ENCODE results near the gene VPS33A. TPM values are rescaled to one million over a fixed set of nuclear protein-coding genes. Genes with fewer than 3 reads are reported as not detected.

Gene VPS33A
- total and polyA plus RNA-seq, 10 of the 15 experiments (the other 5 are each of a cell fraction or from before 2014, with no cell fraction given), result 7.7 to 33.6 (median 21.6) TPM

DNA sequence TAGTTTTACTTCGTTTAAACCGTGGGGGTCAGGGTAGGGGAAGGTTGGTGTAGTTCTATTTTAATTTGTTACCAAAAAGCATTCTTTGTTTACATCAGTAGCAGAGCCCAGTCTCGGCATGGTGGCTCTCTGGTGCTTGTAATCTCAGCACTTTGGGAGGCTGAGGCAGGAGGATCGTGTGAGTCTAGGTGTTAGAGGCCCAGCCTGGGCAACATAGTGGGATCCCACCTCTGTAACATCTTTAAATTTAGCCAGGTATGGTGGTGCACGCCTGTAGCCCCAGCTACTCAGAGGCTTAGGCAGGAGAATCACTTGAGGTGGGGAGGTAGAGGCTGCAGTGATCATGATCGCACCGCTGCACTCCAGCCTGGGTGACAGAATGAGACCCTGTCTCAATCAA, 81.2 kb downstream of the VPS33A start (continued):
- TF ChIP-seq NR2C2 (IDR thresholded peaks at IDR 0.05; ENCODE audit: borderline replicate concordance, control insufficient read depth, insufficient read length, low read depth) (no peak), NFYA (IDR thresholded peaks at IDR 0.05; ENCODE audit: borderline replicate concordance, low read depth, low read length) (no peak), EZH2 (IDR thresholded peaks at IDR 0.05; ENCODE audit: borderline replicate concordance, control insufficient read depth, low read depth, low read length) (no peak), FOS (IDR thresholded peaks at IDR 0.05; ENCODE audit: borderline replicate concordance, extremely low read depth, insufficient read length) (no peak), MTA3 (IDR thresholded peaks at IDR 0.05; ENCODE audit: borderline replicate concordance, low read length) (no peak), KAT2A (conservative IDR thresholded peaks at IDR 0.05; ENCODE audit: control insufficient read depth, low read depth, low read length) (no peak), SMC3 (IDR thresholded peaks at IDR 0.05; ENCODE audit: borderline replicate concordance, low read length) (no peak), ZNF384 (IDR thresholded peaks at IDR 0.05; ENCODE audit: borderline replicate concordance, low read depth, low read length) (no peak)
- TF ChIP-seq, protein P1, sequence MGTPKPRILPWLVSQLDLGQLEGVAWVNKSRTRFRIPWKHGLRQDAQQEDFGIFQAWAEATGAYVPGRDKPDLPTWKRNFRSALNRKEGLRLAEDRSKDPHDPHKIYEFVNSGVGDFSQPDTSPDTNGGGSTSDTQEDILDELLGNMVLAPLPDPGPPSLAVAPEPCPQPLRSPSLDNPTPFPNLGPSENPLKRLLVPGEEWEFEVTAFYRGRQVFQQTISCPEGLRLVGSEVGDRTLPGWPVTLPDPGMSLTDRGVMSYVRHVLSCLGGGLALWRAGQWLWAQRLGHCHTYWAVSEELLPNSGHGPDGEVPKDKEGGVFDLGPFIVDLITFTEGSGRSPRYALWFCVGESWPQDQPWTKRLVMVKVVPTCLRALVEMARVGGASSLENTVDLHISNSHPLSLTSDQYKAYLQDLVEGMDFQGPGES (IDR thresholded peaks at IDR 0.05), result no peak
- TF ChIP-seq, protein P2, sequence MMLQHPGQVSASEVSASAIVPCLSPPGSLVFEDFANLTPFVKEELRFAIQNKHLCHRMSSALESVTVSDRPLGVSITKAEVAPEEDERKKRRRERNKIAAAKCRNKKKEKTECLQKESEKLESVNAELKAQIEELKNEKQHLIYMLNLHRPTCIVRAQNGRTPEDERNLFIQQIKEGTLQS (IDR thresholded peaks at IDR 0.05; ENCODE audit: borderline replicate concordance, extremely low read depth, low read depth, low read length), result no peak
- TF ChIP-seq, protein P3, sequence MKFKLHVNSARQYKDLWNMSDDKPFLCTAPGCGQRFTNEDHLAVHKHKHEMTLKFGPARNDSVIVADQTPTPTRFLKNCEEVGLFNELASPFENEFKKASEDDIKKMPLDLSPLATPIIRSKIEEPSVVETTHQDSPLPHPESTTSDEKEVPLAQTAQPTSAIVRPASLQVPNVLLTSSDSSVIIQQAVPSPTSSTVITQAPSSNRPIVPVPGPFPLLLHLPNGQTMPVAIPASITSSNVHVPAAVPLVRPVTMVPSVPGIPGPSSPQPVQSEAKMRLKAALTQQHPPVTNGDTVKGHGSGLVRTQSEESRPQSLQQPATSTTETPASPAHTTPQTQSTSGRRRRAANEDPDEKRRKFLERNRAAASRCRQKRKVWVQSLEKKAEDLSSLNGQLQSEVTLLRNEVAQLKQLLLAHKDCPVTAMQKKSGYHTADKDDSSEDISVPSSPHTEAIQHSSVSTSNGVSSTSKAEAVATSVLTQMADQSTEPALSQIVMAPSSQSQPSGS (IDR thresholded peaks at IDR 0.05; ENCODE audit: low read length), result no peak
